ENCODE results near the gene PEMT.

PEMT gene

GRCh38 chr17:17555906-17556305 is 35.6 kb downstream of the PEMT start:
- no peak for ATAC-seq
- no peaks in the 10 kb centered on the region for H3K36me3 Mint-ChIP-seq

GRCh38 chr17:17555151-17555550 is 36.4 kb downstream of the PEMT start:
- ATAC-seq (no peak), DNase-seq (ENCODE audit: low spot score in 2 of 2) (no peak)
- no peaks in the 10 kb centered on the region for H3K36me3 Mint-ChIP-seq
- H3K27ac Mint-ChIP-seq, result no peak overlapping the region
- no peaks in the 10 kb centered on the region for H3K4me1 Mint-ChIP-seq
- no peak overlapping the region for H3K4me3 Mint-ChIP-seq
- no peaks in the 10 kb centered on the region for H3K9me3 Mint-ChIP-seq

More at GRCh38 chr17:17555906-17556305, 35.6 kb downstream of the PEMT start:
- DNase-seq (ENCODE audit: low spot score in 2 of 2), result no peak
- no peaks in the 10 kb centered on the region for H3K9me3 Mint-ChIP-seq
- no peak overlapping the region for H3K4me3 Mint-ChIP-seq
- H3K4me1 Mint-ChIP-seq, result no peaks in the 10 kb centered on the region
- H3K27ac Mint-ChIP-seq, result no peak overlapping the region

- Mint-ChIP-seq H3K4me3 (no peak overlapping the region), H3K27ac (no peak overlapping the region), H3K9me3 (no peaks in the 10 kb centered on the region), H3K36me3 (no peaks in the 10 kb centered on the region), H3K4me1 (no peaks in the 10 kb centered on the region)
- DNase-seq (ENCODE audit: low spot score in 2 of 2) (no peak), ATAC-seq (no peak)
These were observed 37.2 kb downstream of the PEMT start for GRCh38 chr17:17554266-17554665.

- Mint-ChIP-seq H3K36me3 (no peaks in the 10 kb centered on the region), H3K4me1 (no peaks in the 10 kb centered on the region), H3K9me3 (no peaks in the 10 kb centered on the region), H3K27ac (no peak overlapping the region), H3K4me3 (no peak overlapping the region)
- ATAC-seq (no peak), DNase-seq (ENCODE audit: low spot score in 2 of 2) (no peak)
These were observed 38.0 kb downstream of the PEMT start for GRCh38 chr17:17553217-17554195.

GRCh38 chr17:17552351-17553216 is 38.9 kb downstream of the PEMT start:
- no peaks in the 10 kb centered on the region for H3K36me3 Mint-ChIP-seq
- no peaks in the 10 kb centered on the region for H3K9me3 Mint-ChIP-seq
- H3K4me1 Mint-ChIP-seq, result no peaks in the 10 kb centered on the region
- H3K4me3 Mint-ChIP-seq, result no peak overlapping the region
- H3K27ac Mint-ChIP-seq, result no peak overlapping the region
- no peak for DNase-seq (ENCODE audit: low spot score in 2 of 2)
- no peak for ATAC-seq

GRCh38 chr17:17551361-17551760 is 40.1 kb downstream of the PEMT start:
- Mint-ChIP-seq H3K36me3 (no peaks in the 10 kb centered on the region), H3K4me1 (no peaks in the 10 kb centered on the region), H3K4me3 (no peak overlapping the region), H3K9me3 (no peaks in the 10 kb centered on the region), H3K27ac (no peak overlapping the region)
- DNase-seq (ENCODE audit: low spot score in 2 of 2) (no peak), ATAC-seq (no peak)

- ATAC-seq (no peak), DNase-seq (ENCODE audit: low spot score in 2 of 2) (no peak)
- Mint-ChIP-seq H3K4me1 (no peaks in the 10 kb centered on the region), H3K4me3 (no peak overlapping the region), H3K27ac (no peak overlapping the region), H3K9me3 (no peaks in the 10 kb centered on the region), H3K36me3 (no peaks in the 10 kb centered on the region)
These were observed 41.7 kb downstream of the PEMT start for GRCh38 chr17:17549732-17550366.

GRCh38 chr17:17548044-17548443 is 43.5 kb downstream of the PEMT start:
- DNase-seq (ENCODE audit: low spot score in 2 of 2), result no peak
- no peaks in the 10 kb centered on the region for H3K4me1 Mint-ChIP-seq
- no peak overlapping the region for H3K4me3 Mint-ChIP-seq
- no peak overlapping the region for H3K27ac Mint-ChIP-seq
- H3K36me3 Mint-ChIP-seq, result no peaks in the 10 kb centered on the region
- no peak for ATAC-seq
- H3K9me3 Mint-ChIP-seq, result no peaks in the 10 kb centered on the region

GRCh38 chr17:17547210-17547764 is 44.2 kb downstream of the PEMT start:
- DNase-seq (ENCODE audit: low spot score in 2 of 2) (no peak), ATAC-seq (no peak)
- Mint-ChIP-seq H3K4me3 (no peak overlapping the region), H3K4me1 (no peaks in the 10 kb centered on the region), H3K36me3 (no peaks in the 10 kb centered on the region), H3K9me3 (no peaks in the 10 kb centered on the region), H3K27ac (no peak overlapping the region)

- no peak overlapping the region for H3K27ac Mint-ChIP-seq
- H3K36me3 Mint-ChIP-seq, result no peaks in the 10 kb centered on the region
These were observed 44.9 kb downstream of the PEMT start for GRCh38 chr17:17546399-17547185.

GRCh38 chr17:17545984-17546383 is 45.5 kb downstream of the PEMT start:
- DNase-seq (ENCODE audit: low spot score in 2 of 2), result no peak
- Mint-ChIP-seq H3K27ac (no peak overlapping the region), H3K4me3 (no peak overlapping the region)

More at GRCh38 chr17:17546399-17547185, 44.9 kb downstream of the PEMT start:
- H3K4me1 Mint-ChIP-seq, result no peaks in the 10 kb centered on the region
- no peak for ATAC-seq
- H3K4me3 Mint-ChIP-seq, result no peak overlapping the region
- no peaks in the 10 kb centered on the region for H3K9me3 Mint-ChIP-seq
- no peak for DNase-seq (ENCODE audit: low spot score in 2 of 2)

GRCh38 chr17:17545031-17545820 is 46.3 kb downstream of the PEMT start:
- H3K36me3 Mint-ChIP-seq, result no peaks in the 10 kb centered on the region
- ATAC-seq (no peak), DNase-seq (ENCODE audit: low spot score in 2 of 2) (no peak)
- H3K9me3 Mint-ChIP-seq, result no peaks in the 10 kb centered on the region
- no peak overlapping the region for H3K27ac Mint-ChIP-seq
- no peak overlapping the region for H3K4me3 Mint-ChIP-seq
- peaks cover 8% of the 10 kb centered on the region for H3K4me1 Mint-ChIP-seq

More at GRCh38 chr17:17545984-17546383, 45.5 kb downstream of the PEMT start:
- Mint-ChIP-seq H3K36me3 (no peaks in the 10 kb centered on the region), H3K9me3 (no peaks in the 10 kb centered on the region), H3K4me1 (peaks cover 2% of the 10 kb centered on the region)
- no peak for ATAC-seq

GRCh38 chr17:17542906-17543635 is 48.4 kb downstream of the PEMT start:
- no peak overlapping the region for H3K27ac Mint-ChIP-seq

More at GRCh38 chr17:17542906-17543635, 48.4 kb downstream of the PEMT start:
- Mint-ChIP-seq H3K9me3 (no peaks in the 10 kb centered on the region), H3K36me3 (no peaks in the 10 kb centered on the region), H3K4me1 (peaks cover 8% of the 10 kb centered on the region), H3K4me3 (no peak overlapping the region)
- no peak for ATAC-seq
- DNase-seq (ENCODE audit: low spot score in 2 of 2), result no peak

All from stimulated activated effector memory CD8-positive, alpha-beta T cell treated with anti-CD3 and anti-CD28 coated beads, Interleukin-12 subunit alpha, Interleukin-12 subunit beta, amount 100 ng/mL, for 72 hours (primary cell).